Measurements from ENCODE around the gene KIF5A.
"Not testable (repeated sequence)": the region's sequence is repeated elsewhere in the genome, so short reads cannot be mapped to it uniquely, and the experiment has no call there.

Gene KIF5A

GRCh38 chr12:57549909-57550640 lies at the start of gene KIF5A:
KIF5A (plus strand) TSS chr12:57550044; CDS start chr12:57550272, 228 bp downstream.
- peak; percentile 39 for DNase-seq (ENCODE audit: low spot score)

- no peak for DNase-seq (ENCODE audit: low spot score)
Measured at GRCh38 chr12:57500213-57500612, 49.6 kb upstream of the KIF5A start.

GRCh38 chr12:57502311-57502969 lies 47.4 kb upstream of the KIF5A start:
- DNase-seq (ENCODE audit: low spot score), result not testable (repeated sequence)

GRCh38 chr12:57506541-57506940 lies 43.3 kb upstream of the KIF5A start:
- DNase-seq (ENCODE audit: low spot score), result not testable (repeated sequence)

GRCh38 chr12:57507796-57508195 lies 42.0 kb upstream of the KIF5A start:
- not testable (repeated sequence) for DNase-seq (ENCODE audit: low spot score)

- no peak for DNase-seq (ENCODE audit: low spot score)
Measured at GRCh38 chr12:57511161-57511560, 38.7 kb upstream of the KIF5A start.

DNA sequence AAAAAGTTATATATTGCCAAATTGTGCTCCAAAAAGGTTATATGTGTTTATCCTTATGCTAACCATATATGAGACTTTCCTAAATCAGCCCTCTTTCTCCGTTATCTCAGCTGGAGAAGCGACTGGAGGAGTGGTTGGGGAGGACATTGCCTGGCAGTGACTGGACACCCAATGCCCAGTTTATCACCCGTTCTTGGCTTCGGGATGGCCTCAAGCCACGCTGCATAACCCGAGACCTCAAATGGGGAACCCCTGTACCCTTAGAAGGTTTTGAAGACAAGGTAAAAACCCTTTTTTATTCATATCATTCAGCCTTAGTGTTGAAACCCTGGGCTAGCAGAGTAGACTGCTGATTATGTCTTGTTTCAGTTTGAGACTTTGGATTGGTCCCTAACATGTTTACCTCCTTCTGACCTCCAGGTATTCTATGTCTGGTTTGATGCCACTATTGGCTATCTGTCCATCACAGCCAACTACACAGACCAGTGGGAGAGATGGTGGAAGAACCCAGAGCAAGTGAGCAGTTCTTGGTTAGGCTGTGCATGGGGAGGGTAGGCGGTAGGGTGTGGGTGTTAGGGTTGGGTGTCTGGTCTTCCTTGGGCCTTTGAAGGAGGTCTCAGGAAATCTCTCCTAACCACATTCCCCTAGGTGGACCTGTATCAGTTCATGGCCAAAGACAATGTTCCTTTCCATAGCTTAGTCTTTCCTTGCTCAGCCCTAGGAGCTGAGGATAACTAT lies 38.1 kb upstream of the KIF5A start:
- no peak for DNase-seq (ENCODE audit: low spot score)

- DNase-seq (ENCODE audit: low spot score), result no peak
Measured at GRCh38 chr12:57512665-57513064, 37.2 kb upstream of the KIF5A start.

DNA sequence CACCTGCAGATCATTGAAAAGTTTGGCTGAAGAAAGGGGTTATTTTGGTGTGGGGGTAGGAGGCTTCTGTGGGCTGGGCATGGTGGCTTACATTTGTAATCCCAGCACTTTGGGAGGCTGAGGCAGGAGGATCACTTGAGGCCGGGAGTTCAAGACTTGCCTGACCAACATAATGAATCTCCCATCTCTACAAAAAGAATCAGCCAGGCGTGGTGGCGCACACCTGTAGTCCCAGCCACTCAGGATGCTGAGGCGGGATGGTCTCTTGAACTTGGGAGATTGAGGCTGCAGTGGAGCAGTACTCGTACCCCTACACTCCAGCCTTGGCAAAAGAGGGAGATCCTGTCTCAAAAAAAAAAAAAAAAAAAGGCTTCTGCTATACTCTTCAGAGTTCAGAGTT lies 36.6 kb upstream of the KIF5A start:
- DNase-seq (ENCODE audit: low spot score), result no peak

GRCh38 chr12:57513677-57514076 lies 36.2 kb upstream of the KIF5A start:
- DNase-seq (ENCODE audit: low spot score), result not testable (repeated sequence)

- DNase-seq (ENCODE audit: low spot score), result not testable (repeated sequence)
Measured at GRCh38 chr12:57514246-57514645, 35.6 kb upstream of the KIF5A start.

DNA sequence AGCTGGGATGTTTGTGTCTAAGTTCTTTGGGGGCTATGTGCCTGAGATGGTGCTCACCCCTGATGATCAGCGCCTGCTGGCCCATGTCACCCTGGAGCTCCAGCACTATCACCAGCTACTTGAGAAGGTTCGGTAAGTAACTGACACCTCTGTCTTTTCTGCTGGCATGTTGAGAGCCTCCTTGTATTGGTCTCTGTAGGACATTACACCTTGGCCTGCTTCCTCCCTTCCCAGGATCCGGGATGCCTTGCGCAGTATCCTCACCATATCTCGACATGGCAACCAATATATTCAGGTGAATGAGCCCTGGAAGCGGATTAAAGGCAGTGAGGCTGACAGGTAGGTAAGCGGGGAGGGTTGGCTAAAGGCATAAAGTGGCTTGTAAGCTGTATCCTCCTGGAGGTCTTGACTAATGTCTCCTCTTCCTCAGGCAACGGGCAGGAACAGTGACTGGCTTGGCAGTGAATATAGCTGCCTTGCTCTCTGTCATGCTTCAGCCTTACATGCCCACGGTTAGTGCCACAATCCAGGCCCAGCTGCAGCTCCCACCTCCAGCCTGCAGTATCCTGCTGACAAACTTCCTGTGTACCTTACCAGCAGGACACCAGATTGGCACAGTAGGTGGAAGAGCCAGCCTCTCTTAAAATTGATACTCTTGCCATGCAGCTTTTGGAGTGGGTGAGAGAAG lies 35.0 kb upstream of the KIF5A start:
- DNase-seq (ENCODE audit: low spot score), result no peak

GRCh38 chr12:57515408-57515933 lies 34.4 kb upstream of the KIF5A start:
- no peak for DNase-seq (ENCODE audit: low spot score)

GRCh38 chr12:57515934-57516541 lies 33.8 kb upstream of the KIF5A start:
- no peak for DNase-seq (ENCODE audit: low spot score)

DNA sequence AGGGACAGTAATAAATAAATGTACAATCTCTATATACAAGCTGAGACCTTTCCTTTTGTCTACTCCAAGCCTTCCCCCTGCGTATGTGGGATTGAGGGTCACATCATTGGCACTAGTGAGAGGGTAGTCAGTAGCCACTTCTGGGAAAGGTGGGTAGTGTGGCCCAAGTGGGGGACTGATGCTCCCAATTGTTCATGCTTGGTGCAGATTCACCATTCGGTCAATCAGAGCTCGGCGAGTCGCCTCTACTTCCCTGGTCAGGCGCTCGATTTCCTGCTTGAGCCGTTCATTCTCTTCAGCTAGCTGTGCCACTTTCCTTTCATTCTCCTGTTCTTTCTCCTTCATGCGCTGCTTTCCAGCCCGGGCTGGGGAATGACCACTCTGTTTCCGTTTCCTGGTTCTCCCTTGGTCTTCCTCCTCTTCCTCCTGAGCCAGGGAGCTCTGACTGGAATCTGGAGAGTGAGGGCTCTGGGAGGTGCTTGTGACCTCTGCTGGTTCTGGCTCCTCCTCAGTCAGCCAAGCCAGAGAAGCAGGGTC lies 33.2 kb upstream of the KIF5A start:
- DNase-seq (ENCODE audit: low spot score), result no peak

DNA sequence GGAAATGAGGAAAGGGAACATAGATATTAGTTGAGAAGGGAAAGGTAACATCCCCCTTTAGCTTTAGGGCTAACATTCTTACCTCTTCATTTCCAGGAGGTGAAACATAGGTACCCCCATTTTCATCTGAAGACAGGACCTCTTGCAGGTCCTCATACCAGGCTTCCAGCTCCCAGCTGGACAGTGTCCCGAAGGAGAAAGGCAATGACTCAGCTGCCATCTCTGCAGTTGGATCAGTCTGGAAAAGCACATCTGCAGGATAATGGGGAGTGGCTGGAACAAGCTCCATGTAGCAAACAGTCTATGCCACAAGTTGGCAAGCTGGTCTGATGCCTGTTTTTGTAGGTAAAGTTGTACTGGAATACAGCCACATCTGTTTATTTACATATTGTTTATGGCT lies 32.7 kb upstream of the KIF5A start:
- no peak for DNase-seq (ENCODE audit: low spot score)

DNA sequence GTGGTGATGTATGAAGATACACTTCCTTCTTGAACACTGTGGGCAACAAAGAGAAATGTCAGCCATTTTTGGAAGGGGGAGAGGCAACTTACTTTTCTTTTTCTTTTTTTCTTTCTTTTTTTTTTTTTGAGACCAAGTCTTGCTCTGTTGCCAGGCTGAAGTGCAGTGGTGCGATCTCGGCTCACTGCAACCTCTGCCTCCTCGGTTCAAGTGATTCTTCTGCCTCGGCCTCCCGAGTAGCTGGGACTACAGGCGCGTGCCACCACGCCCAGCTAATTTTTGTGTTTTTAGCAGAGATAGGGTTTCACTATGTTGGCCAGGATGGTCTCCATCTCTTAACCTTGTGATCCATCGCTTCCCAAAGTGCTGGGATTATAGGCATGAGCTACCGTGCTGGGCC lies 32.1 kb upstream of the KIF5A start:
- DNase-seq (ENCODE audit: low spot score), result not testable (repeated sequence)

- DNase-seq (ENCODE audit: low spot score), result no peak
Measured at GRCh38 chr12:57518176-57518919, 31.5 kb upstream of the KIF5A start.

- DNase-seq (ENCODE audit: low spot score), result peak; percentile 18
Measured at GRCh38 chr12:57518920-57519795, 30.7 kb upstream of the KIF5A start.

DNA sequence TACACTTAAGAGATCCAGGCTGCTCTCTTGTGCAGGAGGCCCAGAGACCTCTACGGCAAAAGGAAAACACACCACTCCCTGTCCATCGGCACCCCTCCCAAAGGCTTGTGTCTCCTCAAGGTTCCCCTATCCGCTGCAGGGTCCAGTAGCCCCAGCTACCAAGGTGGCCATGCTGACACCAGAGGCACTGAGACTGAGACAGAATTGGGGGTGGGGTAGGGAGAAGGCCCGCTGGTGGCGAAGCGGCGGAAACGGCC lies 30.1 kb upstream of the KIF5A start:
- peak; percentile 35 for DNase-seq (ENCODE audit: low spot score)
